ENCODE data around the gene SERPINA10.

GRCh38 chr14:94331462-94331861 lies 38.4 kb upstream of the SERPINA10 start:
- TF ChIP-seq, protein P1, sequence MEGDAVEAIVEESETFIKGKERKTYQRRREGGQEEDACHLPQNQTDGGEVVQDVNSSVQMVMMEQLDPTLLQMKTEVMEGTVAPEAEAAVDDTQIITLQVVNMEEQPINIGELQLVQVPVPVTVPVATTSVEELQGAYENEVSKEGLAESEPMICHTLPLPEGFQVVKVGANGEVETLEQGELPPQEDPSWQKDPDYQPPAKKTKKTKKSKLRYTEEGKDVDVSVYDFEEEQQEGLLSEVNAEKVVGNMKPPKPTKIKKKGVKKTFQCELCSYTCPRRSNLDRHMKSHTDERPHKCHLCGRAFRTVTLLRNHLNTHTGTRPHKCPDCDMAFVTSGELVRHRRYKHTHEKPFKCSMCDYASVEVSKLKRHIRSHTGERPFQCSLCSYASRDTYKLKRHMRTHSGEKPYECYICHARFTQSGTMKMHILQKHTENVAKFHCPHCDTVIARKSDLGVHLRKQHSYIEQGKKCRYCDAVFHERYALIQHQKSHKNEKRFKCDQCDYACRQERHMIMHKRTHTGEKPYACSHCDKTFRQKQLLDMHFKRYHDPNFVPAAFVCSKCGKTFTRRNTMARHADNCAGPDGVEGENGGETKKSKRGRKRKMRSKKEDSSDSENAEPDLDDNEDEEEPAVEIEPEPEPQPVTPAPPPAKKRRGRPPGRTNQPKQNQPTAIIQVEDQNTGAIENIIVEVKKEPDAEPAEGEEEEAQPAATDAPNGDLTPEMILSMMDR (IDR thresholded peaks at IDR 0.05; ENCODE audit: insufficient read depth, low read length) = no peak
- no peak for TF ChIP-seq POLR2AphosphoS5 (IDR thresholded peaks at IDR 0.05; ENCODE audit: low read depth)

Measured in HL-60 (cell line).